Myocyte (in vitro differentiated cells): ENCODE results near the gene STXBP6. TPM values are rescaled to one million over a fixed set of nuclear protein-coding genes. Genes with fewer than 3 reads are reported as not detected.
A peak's percentile ranks its signal among the peaks of the same experiment; 100 is the strongest.
"Not testable (repeated sequence)": the region's sequence is repeated elsewhere in the genome, so short reads cannot be mapped to it uniquely, and the experiment has no call there.

ENCODE experiments used
- DNase-seq: peaks from one replicate; pipeline ENCODE4 v3.0.0-alpha.2; 2012; ENCODE audit warnings: low read depth
- total RNA-seq: library from RNA; depleted of rRNA; stranded (reverse); fragments of >200 nt; gene quantifications from 2 replicates; pipeline ENCODE4 v1.2.3, GENCODE V29; 2014

Gene STXBP6
- total RNA-seq, 1 donor from 2014 or later, result 24.5 TPM

GRCh38 chr14:24838945-24839616 lies 210.9 kb downstream of the STXBP6 start:
- DNase-seq, result peak; percentile 60

GRCh38 chr14:24837280-24838046 lies 212.5 kb downstream of the STXBP6 start:
- peak; percentile 70 for DNase-seq

GRCh38 chr14:24836324-24836723 lies 213.6 kb downstream of the STXBP6 start:
- DNase-seq, result not testable (repeated sequence)

GRCh38 chr14:24834956-24835355 lies 215.0 kb downstream of the STXBP6 start:
- DNase-seq, result no peak

GRCh38 chr14:24833385-24833784 lies 216.6 kb downstream of the STXBP6 start:
- no peak for DNase-seq

- DNase-seq, result no peak
Measured at GRCh38 chr14:24831677-24832076, 218.3 kb downstream of the STXBP6 start.

GRCh38 chr14:24829862-24830261 lies 220.1 kb downstream of the STXBP6 start:
- DNase-seq, result no peak

GRCh38 chr14:24828486-24828885 lies 221.5 kb downstream of the STXBP6 start:
- peak; percentile 33 for DNase-seq

- no peak for DNase-seq
Measured at GRCh38 chr14:24826390-24826789, 223.6 kb downstream of the STXBP6 start.

- DNase-seq, result no peak
Measured at GRCh38 chr14:24820616-24821015, 229.3 kb downstream of the STXBP6 start.

- no peak for DNase-seq
Measured at GRCh38 chr14:24818823-24819341, 231.1 kb downstream of the STXBP6 start.

- peak; percentile 54 for DNase-seq
Measured at GRCh38 chr14:24818058-24818822, 231.7 kb downstream of the STXBP6 start.

GRCh38 chr14:24817212-24818057 lies 232.5 kb downstream of the STXBP6 start:
- DNase-seq, result no peak

GRCh38 chr14:24816929-24817211 lies 233.1 kb downstream of the STXBP6 start:
- DNase-seq, result no peak

GRCh38 chr14:24816011-24816928 lies 233.7 kb downstream of the STXBP6 start:
- DNase-seq, result peak; percentile 32

GRCh38 chr14:24815543-24815942 lies 234.4 kb downstream of the STXBP6 start:
- DNase-seq, result no peak

- no peak for DNase-seq
Measured at GRCh38 chr14:24814944-24815343, 235.0 kb downstream of the STXBP6 start.

- no peak for DNase-seq
Measured at GRCh38 chr14:24814346-24814745, 235.6 kb downstream of the STXBP6 start.

GRCh38 chr14:24813819-24814259 lies 236.1 kb downstream of the STXBP6 start:
- no peak for DNase-seq
